AG09309 (cell line): Measurements from ENCODE around the gene POU6F2.
"Not testable (repeated sequence)": the region's sequence is repeated elsewhere in the genome, so short reads cannot be mapped to it uniquely, and the experiment has no call there.

ENCODE experiments used
- DNase-seq: peaks from one replicate; pipeline ENCODE4 v3.0.0-alpha.2; 2010; ENCODE audit warnings: low read depth
- H3K4me3 ChIP-seq: 2 replicates; pipeline ENCODE4 v1.5.1; 2011; ENCODE audit warnings: mild to moderate bottlenecking, low read depth, low read length, moderate library complexity; ENCODE audit not compliant: control insufficient read depth
- TF ChIP-seq, protein P1 (sequence below): IDR thresholded peaks from 2 replicates; pipeline ENCODE4 v1.5.1; 2011; ENCODE audit warnings: mild to moderate bottlenecking, low read depth, low read length, inconsistent platforms; ENCODE audit not compliant: insufficient read depth, control insufficient read depth; ENCODE audit errors: missing control alignments

POU6F2 gene

GRCh38 chr7:39374436-39375040, 396.8 kb downstream of the POU6F2 start:
- TF ChIP-seq, protein P1, sequence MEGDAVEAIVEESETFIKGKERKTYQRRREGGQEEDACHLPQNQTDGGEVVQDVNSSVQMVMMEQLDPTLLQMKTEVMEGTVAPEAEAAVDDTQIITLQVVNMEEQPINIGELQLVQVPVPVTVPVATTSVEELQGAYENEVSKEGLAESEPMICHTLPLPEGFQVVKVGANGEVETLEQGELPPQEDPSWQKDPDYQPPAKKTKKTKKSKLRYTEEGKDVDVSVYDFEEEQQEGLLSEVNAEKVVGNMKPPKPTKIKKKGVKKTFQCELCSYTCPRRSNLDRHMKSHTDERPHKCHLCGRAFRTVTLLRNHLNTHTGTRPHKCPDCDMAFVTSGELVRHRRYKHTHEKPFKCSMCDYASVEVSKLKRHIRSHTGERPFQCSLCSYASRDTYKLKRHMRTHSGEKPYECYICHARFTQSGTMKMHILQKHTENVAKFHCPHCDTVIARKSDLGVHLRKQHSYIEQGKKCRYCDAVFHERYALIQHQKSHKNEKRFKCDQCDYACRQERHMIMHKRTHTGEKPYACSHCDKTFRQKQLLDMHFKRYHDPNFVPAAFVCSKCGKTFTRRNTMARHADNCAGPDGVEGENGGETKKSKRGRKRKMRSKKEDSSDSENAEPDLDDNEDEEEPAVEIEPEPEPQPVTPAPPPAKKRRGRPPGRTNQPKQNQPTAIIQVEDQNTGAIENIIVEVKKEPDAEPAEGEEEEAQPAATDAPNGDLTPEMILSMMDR: no peak
- no peak overlapping the region for H3K4me3 ChIP-seq
- DNase-seq: no peak

- TF ChIP-seq, protein P1: no peak
- DNase-seq: no peak
- H3K4me3 ChIP-seq: no peak overlapping the region
These were observed 397.6 kb downstream of the POU6F2 start for GRCh38 chr7:39375047-39375873.

DNA sequence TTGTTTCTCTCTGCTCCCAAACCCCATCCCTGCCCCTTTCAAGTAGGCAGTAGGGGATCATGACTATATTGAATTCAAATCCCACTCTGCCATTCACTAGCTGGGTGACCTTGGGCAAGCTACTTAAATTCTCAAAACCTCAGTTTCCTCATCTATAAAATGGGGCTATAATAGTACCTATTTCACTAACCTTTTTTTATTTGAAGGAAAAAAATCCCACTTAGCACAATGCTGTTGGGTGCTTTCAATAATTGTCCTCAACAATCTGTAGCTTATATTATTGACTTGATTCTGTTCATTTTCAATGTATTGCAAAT, 398.1 kb downstream of the POU6F2 start:
- no peak overlapping the region for H3K4me3 ChIP-seq
- TF ChIP-seq, protein P1: no peak

DNA sequence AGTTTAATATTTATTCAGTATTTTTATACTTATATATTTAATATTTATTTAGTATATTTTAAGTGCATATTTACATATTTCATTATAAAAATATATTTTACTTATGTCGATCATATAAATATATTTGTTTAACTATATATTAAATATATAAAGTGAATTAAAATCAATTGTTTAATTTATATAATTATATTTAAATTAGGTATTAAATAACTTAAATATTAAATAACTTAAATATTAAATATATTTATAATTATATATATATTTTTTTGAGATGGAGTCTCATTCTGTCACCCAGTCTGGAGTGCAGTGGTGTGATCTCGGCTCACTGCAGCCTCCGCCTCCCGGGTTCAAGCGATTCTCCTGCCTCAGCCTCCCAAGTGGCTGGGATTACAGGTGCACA, 399.2 kb downstream of the POU6F2 start:
- H3K4me3 ChIP-seq, DNase-seq: not testable (repeated sequence)

More for the DNA sequence above, 398.1 kb downstream of the POU6F2 start:
- no peak for DNase-seq

DNA sequence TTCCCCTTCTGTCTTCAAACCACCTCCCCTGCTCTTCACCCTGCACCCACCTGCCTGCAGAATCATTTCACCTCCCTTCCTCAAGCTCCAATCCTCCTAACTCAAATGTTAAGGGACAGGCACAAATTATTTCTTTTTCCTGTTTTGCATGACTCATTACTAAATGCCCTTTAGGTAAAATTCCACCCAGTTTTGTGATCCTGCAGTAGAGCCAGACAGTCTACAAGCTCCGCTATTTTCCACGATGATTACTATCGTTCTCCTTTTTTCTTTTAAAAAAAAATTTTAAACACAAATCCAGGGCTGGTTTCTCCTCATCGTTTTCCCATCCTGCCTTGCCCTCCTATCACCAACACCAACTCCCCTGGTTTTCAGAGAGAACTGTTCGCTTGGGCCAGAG, 401.7 kb downstream of the POU6F2 start:
- TF ChIP-seq, protein P1: no peak
- H3K4me3 ChIP-seq: no peak overlapping the region
- no peak for DNase-seq

- TF ChIP-seq, protein P1: no peak
- no peak for DNase-seq
- no peak overlapping the region for H3K4me3 ChIP-seq
These were observed 405.4 kb downstream of the POU6F2 start for GRCh38 chr7:39383136-39383535.

DNA sequence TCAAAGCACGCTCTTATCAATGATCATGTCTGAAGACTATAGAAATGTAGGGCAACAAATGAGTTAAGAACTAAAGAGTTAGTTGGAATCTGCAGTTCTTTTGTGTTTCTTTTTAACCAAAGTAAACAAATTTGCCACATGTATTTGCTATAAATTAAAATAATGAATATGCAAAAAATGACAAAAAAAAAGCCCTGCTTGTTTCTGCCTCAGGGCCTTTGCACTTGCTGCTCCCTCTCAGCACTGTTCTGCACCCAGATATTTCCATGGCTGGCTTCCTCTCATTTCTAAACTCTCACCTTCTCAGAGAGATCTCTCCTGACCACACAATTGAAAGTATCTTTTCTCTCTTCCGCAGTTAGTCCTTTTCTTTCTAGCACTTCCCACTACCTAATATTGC, 406.7 kb downstream of the POU6F2 start:
- no peak for DNase-seq
- TF ChIP-seq, protein P1: no peak
- no peak overlapping the region for H3K4me3 ChIP-seq
